Ishikawa (cell line): ENCODE data around the gene DESI1.

ENCODE experiments used
- CEBPB ChIP-seq: IDR thresholded peaks from 2 replicates; pipeline ENCODE4 v1.6.1; 2012
- CREB1 ChIP-seq: IDR thresholded peaks from 2 replicates; pipeline ENCODE4 v1.6.1; 2012; ENCODE audit warnings: low read depth
- EGR1 ChIP-seq: IDR thresholded peaks from 2 replicates; pipeline ENCODE4 v1.6.1; 2012
- EP300 ChIP-seq: IDR thresholded peaks from 2 replicates; pipeline ENCODE4 v1.6.1; 2012; ENCODE audit warnings: borderline replicate concordance
- FOXM1 ChIP-seq: IDR thresholded peaks from 2 replicates; pipeline ENCODE4 v1.6.1; 2012; ENCODE audit warnings: low read depth, borderline replicate concordance
- NFIC ChIP-seq: IDR thresholded peaks from 2 replicates; pipeline ENCODE4 v1.6.1; 2012
- RAD21 ChIP-seq: IDR thresholded peaks from 2 replicates; pipeline ENCODE4 v1.6.1; 2012; ENCODE audit warnings: low read depth
- REST ChIP-seq: IDR thresholded peaks from 2 replicates; pipeline ENCODE4 v1.6.1; 2012; ENCODE audit warnings: low read depth, mild to moderate bottlenecking
- TAF1 ChIP-seq: IDR thresholded peaks from 2 replicates; pipeline ENCODE4 v1.6.1; 2012; ENCODE audit warnings: low read depth, mild to moderate bottlenecking
- TCF12 ChIP-seq: IDR thresholded peaks from 2 replicates; pipeline ENCODE4 v1.6.1; 2012; ENCODE audit warnings: low read depth
- TEAD4 ChIP-seq: IDR thresholded peaks from 2 replicates; pipeline ENCODE4 v1.6.1; 2012
- USF1 ChIP-seq: IDR thresholded peaks from 2 replicates; pipeline ENCODE4 v1.6.1; 2012
- YY1 ChIP-seq: IDR thresholded peaks from 2 replicates; pipeline ENCODE4 v1.6.1; 2012; ENCODE audit warnings: low read depth
- ZBTB7A ChIP-seq: IDR thresholded peaks from 2 replicates; pipeline ENCODE4 v1.6.1; 2012; ENCODE audit warnings: low read depth
- TF ChIP-seq, protein P1 (sequence below): IDR thresholded peaks from 2 replicates; pipeline ENCODE4 v1.6.1; 2012

DESI1 gene

DNA sequence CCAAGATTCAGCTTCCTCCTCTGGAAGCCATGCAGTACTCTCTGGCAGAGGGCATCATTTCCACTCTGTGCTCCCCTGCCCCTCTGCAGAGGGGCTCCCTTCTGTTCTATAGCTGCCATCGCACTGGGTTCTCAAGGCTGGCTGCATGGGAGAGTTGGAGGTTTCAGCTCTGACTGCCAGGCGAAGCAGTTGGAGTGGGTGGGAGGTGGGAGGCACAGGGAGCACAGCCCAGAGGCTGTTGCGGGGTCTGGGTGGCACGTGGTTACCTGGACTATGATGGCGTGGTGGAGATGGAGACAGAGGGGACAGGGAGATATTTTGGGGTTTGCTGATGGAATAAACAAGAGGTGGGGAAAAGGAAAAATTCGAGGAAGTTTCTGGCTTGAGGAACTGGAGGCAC, 36.0 kb downstream of the DESI1 start:
- TF ChIP-seq TAF1 (no peak), TCF12 (no peak), USF1 (no peak), FOXM1 (no peak), RAD21 (no peak), CREB1 (no peak), YY1 (no peak), NFIC (no peak)

DNA sequence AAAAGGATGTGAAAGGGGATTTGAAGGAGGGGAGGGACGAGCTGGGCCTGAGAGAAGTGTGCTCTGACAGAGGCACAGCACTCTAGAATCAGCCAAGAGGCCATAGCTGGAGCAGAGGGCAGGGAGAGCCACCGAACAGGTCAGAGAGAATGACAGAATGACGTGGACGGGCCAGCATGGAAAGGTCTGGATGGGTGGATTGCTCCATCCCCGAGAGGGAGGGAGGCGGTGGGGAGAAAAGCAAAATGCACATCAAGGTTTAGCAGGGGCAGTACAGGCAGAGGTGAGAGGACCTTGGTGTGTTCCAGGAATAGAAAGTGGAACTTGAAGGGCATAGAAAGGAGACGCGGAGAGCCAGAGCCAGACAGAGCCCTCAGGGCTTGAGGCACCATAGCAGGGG, 38.1 kb downstream of the DESI1 start:
- no peak for TF ChIP-seq EP300
- TF ChIP-seq NFIC, result no peak
- no peak for TF ChIP-seq RAD21
- no peak for TF ChIP-seq TCF12
- TF ChIP-seq ZBTB7A, result no peak

DNA sequence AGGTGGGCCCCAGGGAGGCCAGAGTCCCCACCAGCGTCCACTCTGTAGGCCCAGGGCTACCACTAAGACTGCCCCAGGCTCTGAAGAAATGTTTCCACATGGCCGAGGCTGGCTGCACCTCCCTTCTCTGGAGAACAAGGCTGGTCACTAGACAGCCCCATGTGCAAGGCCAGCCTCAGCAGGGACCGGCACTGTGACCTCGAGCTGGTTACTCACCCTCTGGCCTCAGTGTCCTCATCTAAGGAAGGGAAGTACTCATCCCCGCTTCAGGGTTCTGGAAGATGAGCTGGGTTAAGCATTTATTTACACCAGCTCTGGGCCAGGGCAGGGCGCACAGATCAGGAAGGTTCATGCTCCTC, 40.9 kb downstream of the DESI1 start:
- TF ChIP-seq EGR1 (no peak), TCF12 (no peak), REST (no peak), EP300 (no peak), USF1 (no peak), RAD21 (no peak), NFIC (no peak), CREB1 (no peak), TEAD4 (no peak)

GRCh38 chr22:41579297-41579996, 41.4 kb downstream of the DESI1 start:
- TF ChIP-seq EGR1, result no peak
- no peak for TF ChIP-seq REST
- TF ChIP-seq ZBTB7A, result no peak
- no peak for TF ChIP-seq TCF12
- TF ChIP-seq YY1, result no peak
- no peak for TF ChIP-seq CREB1
- no peak for TF ChIP-seq RAD21
- no peak for TF ChIP-seq NFIC
- TF ChIP-seq, protein P1, sequence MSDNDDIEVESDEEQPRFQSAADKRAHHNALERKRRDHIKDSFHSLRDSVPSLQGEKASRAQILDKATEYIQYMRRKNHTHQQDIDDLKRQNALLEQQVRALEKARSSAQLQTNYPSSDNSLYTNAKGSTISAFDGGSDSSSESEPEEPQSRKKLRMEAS, result no peak
- TF ChIP-seq TEAD4, result no peak
- TF ChIP-seq EP300, result no peak
- no peak for TF ChIP-seq TAF1
- no peak for TF ChIP-seq CEBPB
- no peak for TF ChIP-seq USF1
- TF ChIP-seq FOXM1, result no peak

GRCh38 chr22:41578818-41579217, 42.0 kb downstream of the DESI1 start:
- no peak for TF ChIP-seq EGR1
- TF ChIP-seq CEBPB, result no peak
- TF ChIP-seq USF1, result no peak
- no peak for TF ChIP-seq EP300
- TF ChIP-seq YY1, result no peak

- TF ChIP-seq TCF12 (no peak), REST (no peak), EP300 (no peak), EGR1 (no peak), CREB1 (no peak), FOXM1 (no peak), YY1 (no peak), TAF1 (no peak), ZBTB7A (no peak), NFIC (no peak), CEBPB (no peak), RAD21 (no peak), TEAD4 (no peak)
- TF ChIP-seq, protein P1, result no peak
Measured at GRCh38 chr22:41578114-41578513, 42.7 kb downstream of the DESI1 start.
